PC-3 (cell line): Measurements from ENCODE around the gene ADCY2.

Experiments
- CTCF ChIP-seq: fragments of 300-600 bp; sonication (generic); conservative IDR thresholded peaks from 2 replicates; pipeline ENCODE4 v1.5.1; 2017; ENCODE audit warnings: antibody characterized with exemption, low read depth, mild to moderate bottlenecking, low read length
- EZH2 ChIP-seq: fragments of 300-600 bp; sonication (generic); IDR thresholded peaks from one replicate; pipeline ENCODE4 v1.6.1; 2017; ENCODE audit warnings: antibody characterized with exemption, mild to moderate bottlenecking, low read length; ENCODE audit not compliant: unreplicated experiment

GRCh38 chr5:7673658-7674057 lies 277.7 kb downstream of the ADCY2 start:
- TF ChIP-seq CTCF (no peak), EZH2 (no peak)
